Colonic mucosa (tissue), 4 donors: Measurements from ENCODE around the gene ABHD5. TPM values are rescaled to one million over a fixed set of nuclear protein-coding genes. Genes with fewer than 3 reads are reported as not detected.

ENCODE experiments used
- DNase-seq: peaks from one replicate; pipeline ENCODE4 v3.0.0-alpha.2; 2020
- H3K27ac ChIP-seq: fragments of 200-600 bp; one replicate; pipeline ENCODE4 v1.8.0; 2021
- H3K27me3 ChIP-seq: fragments of 200-600 bp; one replicate; pipeline ENCODE4 v1.8.0; 2021
- H3K36me3 ChIP-seq: fragments of 200-600 bp; one replicate; pipeline ENCODE4 v1.8.0; 2021
- H3K4me1 ChIP-seq: fragments of 200-600 bp; one replicate; pipeline ENCODE4 v1.8.0; 2021; ENCODE audit warnings: mild to moderate bottlenecking
- H3K4me3 ChIP-seq: fragments of 200-600 bp; one replicate; pipeline ENCODE4 v1.8.0; 2021
- H3K9ac ChIP-seq, 2 donors: one replicate each; pipeline ENCODE4 v1.7.0; 2013; ENCODE audit warnings: control low read depth in 2 of 2, low read depth in 2 of 2, low read length in 2 of 2
- H3K9me3 ChIP-seq: fragments of 200-600 bp; one replicate; pipeline ENCODE4 v1.8.0; 2021
- intact Hi-C: fragments of 100-400 bp; cut with DNase I; formaldehyde crosslinking; loops from one replicate; pipeline ENCODE4 v1.14.1; 2022
- total RNA-seq, 2 donors: library from RNA; stranded (reverse); fragmentation: NEBNext Ultra II Directional in 1 of 2; extraction: Animal tissue kit (Norgen Biotek cat#: 25700) in 1 of 2; gene quantifications; one replicate each; pipeline ENCODE4 v1.2.1, GENCODE V29; 2021
- TF ChIP-seq, protein P1 (sequence below): fragments of 200-600 bp; IDR thresholded peaks from one replicate; pipeline ENCODE4 v1.8.0; 2022; ENCODE audit warnings: antibody characterized with exemption, mild to moderate bottlenecking
- donor health status: healthy.
- donor health status: DM: no; HTN: no; CAD: no.
- donor health status: DM: no; HTN: no; CAD: no.

Gene ABHD5
- total RNA-seq, 2 donors from 2014 or later: 24.0 to 25.2 TPM

- DNase-seq: no peak
- H3K4me1 ChIP-seq: peaks cover 6% of the 10 kb centered on the region
- H3K36me3 ChIP-seq: no peaks in the 10 kb centered on the region
- intact Hi-C loops: no loop called here
- no peak overlapping the region for H3K4me3 ChIP-seq
- no peaks in the 10 kb centered on the region for H3K9me3 ChIP-seq
- no peaks in the 10 kb centered on the region for H3K27me3 ChIP-seq
- TF ChIP-seq, protein P1, sequence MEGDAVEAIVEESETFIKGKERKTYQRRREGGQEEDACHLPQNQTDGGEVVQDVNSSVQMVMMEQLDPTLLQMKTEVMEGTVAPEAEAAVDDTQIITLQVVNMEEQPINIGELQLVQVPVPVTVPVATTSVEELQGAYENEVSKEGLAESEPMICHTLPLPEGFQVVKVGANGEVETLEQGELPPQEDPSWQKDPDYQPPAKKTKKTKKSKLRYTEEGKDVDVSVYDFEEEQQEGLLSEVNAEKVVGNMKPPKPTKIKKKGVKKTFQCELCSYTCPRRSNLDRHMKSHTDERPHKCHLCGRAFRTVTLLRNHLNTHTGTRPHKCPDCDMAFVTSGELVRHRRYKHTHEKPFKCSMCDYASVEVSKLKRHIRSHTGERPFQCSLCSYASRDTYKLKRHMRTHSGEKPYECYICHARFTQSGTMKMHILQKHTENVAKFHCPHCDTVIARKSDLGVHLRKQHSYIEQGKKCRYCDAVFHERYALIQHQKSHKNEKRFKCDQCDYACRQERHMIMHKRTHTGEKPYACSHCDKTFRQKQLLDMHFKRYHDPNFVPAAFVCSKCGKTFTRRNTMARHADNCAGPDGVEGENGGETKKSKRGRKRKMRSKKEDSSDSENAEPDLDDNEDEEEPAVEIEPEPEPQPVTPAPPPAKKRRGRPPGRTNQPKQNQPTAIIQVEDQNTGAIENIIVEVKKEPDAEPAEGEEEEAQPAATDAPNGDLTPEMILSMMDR: peak; percentile 26
- H3K9ac ChIP-seq: no peak overlapping the region
- H3K27ac ChIP-seq: no peak overlapping the region
These were observed 9.1 kb downstream of the ABHD5 start for GRCh38 chr3:43699864-43700263.

- Histone ChIP-seq H3K4me1 (no peaks in the 10 kb centered on the region), H3K27me3 (no peaks in the 10 kb centered on the region), H3K9me3 (no peaks in the 10 kb centered on the region), H3K27ac (no peak overlapping the region), H3K9ac (no peak overlapping the region), H3K4me3 (no peak overlapping the region), H3K36me3 (no peaks in the 10 kb centered on the region)
- intact Hi-C loops: no loop called here
- TF ChIP-seq, protein P1: no peak
- no peak for DNase-seq
These were observed 14.0 kb downstream of the ABHD5 start for GRCh38 chr3:43704697-43705096.

DNA sequence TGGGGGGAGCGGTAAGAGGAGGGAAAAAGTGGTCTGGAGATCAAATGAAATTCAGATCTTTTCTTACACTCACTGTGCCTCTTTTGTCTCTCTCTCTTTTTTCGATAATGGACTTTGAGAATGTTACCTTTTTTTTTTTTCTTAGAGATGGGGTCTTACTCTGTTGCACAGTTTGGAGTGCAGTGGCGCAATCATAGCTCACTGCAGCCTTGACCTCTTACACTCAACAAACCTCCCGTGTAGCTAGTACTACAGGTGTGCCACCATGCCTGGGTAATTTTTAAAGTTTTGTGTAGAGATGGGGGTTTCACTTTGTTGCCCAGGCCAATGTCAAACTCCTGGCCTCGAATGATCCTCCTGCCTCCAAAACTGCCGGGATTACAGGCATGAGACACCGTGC lies 15.6 kb downstream of the ABHD5 start:
- no peaks in the 10 kb centered on the region for H3K4me1 ChIP-seq
- TF ChIP-seq, protein P1: no peak
- no peaks in the 10 kb centered on the region for H3K9me3 ChIP-seq
- no peak overlapping the region for H3K27ac ChIP-seq
- H3K27me3 ChIP-seq: no peaks in the 10 kb centered on the region
- no peak overlapping the region for H3K9ac ChIP-seq
- intact Hi-C loops: no loop called here
- no peak for DNase-seq
- no peaks in the 10 kb centered on the region for H3K36me3 ChIP-seq
- no peak overlapping the region for H3K4me3 ChIP-seq

DNA sequence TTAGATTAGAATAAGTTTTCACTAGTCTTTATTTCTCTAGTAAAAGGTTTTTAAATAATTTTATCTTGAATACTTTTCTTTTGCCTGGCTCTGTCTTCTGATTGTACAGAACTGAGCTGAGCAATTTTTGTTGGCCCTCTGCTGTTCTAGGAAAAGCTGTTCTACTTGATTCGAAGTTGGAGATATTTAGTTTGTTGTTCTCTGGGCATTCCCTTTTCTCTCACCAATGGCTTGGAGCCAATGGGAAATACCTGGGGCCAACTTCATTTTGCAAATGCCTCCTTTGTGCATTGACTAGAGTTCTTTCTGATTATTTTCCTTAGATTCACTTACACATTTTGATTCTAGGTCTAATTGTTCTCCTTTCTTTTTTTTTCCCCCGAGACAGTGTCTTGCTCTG lies 16.5 kb downstream of the ABHD5 start:
- H3K27ac ChIP-seq: no peak overlapping the region

DNA sequence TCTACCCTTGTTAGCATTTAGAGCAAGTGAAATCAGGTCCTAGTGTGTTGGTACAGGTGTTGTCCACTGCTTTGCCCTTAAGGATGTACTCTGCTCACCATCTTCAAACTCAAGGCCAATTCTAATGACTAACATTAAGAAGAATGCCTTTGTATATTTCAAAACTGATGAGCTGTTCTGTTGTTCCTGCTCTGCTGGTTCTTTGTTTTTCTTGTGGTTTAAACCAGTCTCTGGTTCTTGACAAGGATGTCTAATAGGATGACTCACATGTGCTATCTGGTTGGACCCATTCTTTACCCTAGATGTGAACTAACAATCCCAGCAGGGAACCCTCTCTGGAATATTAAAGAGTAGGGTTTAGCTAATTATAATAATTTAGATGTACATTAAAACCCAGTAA lies 17.3 kb downstream of the ABHD5 start:
- intact Hi-C loops: no loop called here
- no peaks in the 10 kb centered on the region for H3K9me3 ChIP-seq
- TF ChIP-seq, protein P1: no peak

More for the DNA sequence above, 16.5 kb downstream of the ABHD5 start:
- intact Hi-C loops: no loop called here
- DNase-seq: no peak
- Histone ChIP-seq H3K9me3 (no peaks in the 10 kb centered on the region), H3K36me3 (no peaks in the 10 kb centered on the region), H3K27me3 (no peaks in the 10 kb centered on the region), H3K4me1 (no peaks in the 10 kb centered on the region), H3K9ac (no peak overlapping the region), H3K4me3 (no peak overlapping the region)
- TF ChIP-seq, protein P1: no peak

GRCh38 chr3:43709022-43709421 lies 18.3 kb downstream of the ABHD5 start:
- Histone ChIP-seq H3K27me3 (no peaks in the 10 kb centered on the region), H3K36me3 (no peaks in the 10 kb centered on the region), H3K27ac (no peak overlapping the region), H3K9ac (no peak overlapping the region), H3K4me1 (no peaks in the 10 kb centered on the region), H3K4me3 (no peak overlapping the region), H3K9me3 (no peaks in the 10 kb centered on the region)
- intact Hi-C loops: no loop called here
- TF ChIP-seq, protein P1: no peak
- no peak for DNase-seq

More for the DNA sequence above, 17.3 kb downstream of the ABHD5 start:
- Histone ChIP-seq H3K9ac (no peak overlapping the region), H3K36me3 (no peaks in the 10 kb centered on the region), H3K4me3 (no peak overlapping the region), H3K27me3 (no peaks in the 10 kb centered on the region), H3K27ac (no peak overlapping the region), H3K4me1 (no peaks in the 10 kb centered on the region)
- no peak for DNase-seq
